Fibroblast of pulmonary artery (primary cell): Measurements from ENCODE around the gene KIF26B.

Experiments used
- DNase-seq: peaks from one replicate; pipeline ENCODE4 v3.0.0-alpha.2; 2010; ENCODE audit warnings: low read depth
- H3K4me3 ChIP-seq: replicated peaks from 2 replicates; pipeline ENCODE4 v1.5.1; 2011; ENCODE audit warnings: low read depth, mild to moderate bottlenecking, control low read depth, low read length, moderate library complexity
- CTCF ChIP-seq: IDR thresholded peaks from 2 replicates; pipeline ENCODE4 v1.5.1; 2011; ENCODE audit warnings: mild to moderate bottlenecking, control low read depth, low read length, inconsistent platforms; ENCODE audit errors: missing control alignments

The KIF26B gene

GRCh38 chr1:245685111-245685810 lies 530.5 kb downstream of the KIF26B start:
- no peak overlapping the region for H3K4me3 ChIP-seq
- no peak for TF ChIP-seq CTCF

GRCh38 chr1:245686006-245686405 lies 531.2 kb downstream of the KIF26B start:
- TF ChIP-seq CTCF, result no peak
- no peak for DNase-seq
- no peak overlapping the region for H3K4me3 ChIP-seq

More at GRCh38 chr1:245685111-245685810, 530.5 kb downstream of the KIF26B start:
- DNase-seq, result no peak

- TF ChIP-seq CTCF, result no peak
- no peak overlapping the region for H3K4me3 ChIP-seq
- no peak for DNase-seq
Measured at GRCh38 chr1:245686446-245687030, 531.8 kb downstream of the KIF26B start.

GRCh38 chr1:245687152-245687635 lies 532.4 kb downstream of the KIF26B start:
- DNase-seq, result no peak
- TF ChIP-seq CTCF, result no peak
- H3K4me3 ChIP-seq, result no peak overlapping the region

- no peak for TF ChIP-seq CTCF
- DNase-seq, result no peak
- H3K4me3 ChIP-seq, result no peak overlapping the region
Measured at GRCh38 chr1:245687636-245688535, 533.1 kb downstream of the KIF26B start.

GRCh38 chr1:245688536-245689453 lies 534.0 kb downstream of the KIF26B start:
- DNase-seq, result no peak
- TF ChIP-seq CTCF, result no peak

More at GRCh38 chr1:245688536-245689453, 534.0 kb downstream of the KIF26B start:
- H3K4me3 ChIP-seq, result no peak overlapping the region
